ENCODE results near the gene ARHGEF12.

ARHGEF12 gene

GRCh38 chr11:120335908-120336640 lies at the start of gene ARHGEF12:
TSS of gene ARHGEF12 (plus strand) at chr11:120336413. CDS start at chr11:120337244, 831 bp downstream.
- no peak for FAIRE-seq

DNA sequence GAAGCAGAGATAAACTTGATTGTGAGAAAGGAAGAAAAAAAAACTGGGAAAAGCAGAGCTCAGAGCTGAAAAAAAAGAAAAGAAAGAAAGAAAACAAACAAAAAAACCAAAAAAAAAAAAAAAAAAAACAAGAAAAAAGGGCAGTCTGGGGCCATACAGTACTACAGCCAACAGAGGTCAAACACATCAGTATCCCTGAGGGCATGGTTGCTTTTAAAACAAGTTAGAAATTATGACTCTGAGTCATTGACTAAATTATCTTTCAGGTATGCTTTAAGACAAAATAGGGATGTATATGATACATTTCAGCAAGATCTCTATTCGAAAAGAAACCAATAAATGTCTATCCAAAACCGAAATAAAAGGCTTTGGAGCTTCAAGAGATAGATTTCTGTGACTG lies 48.2 kb upstream of the ARHGEF12 start:
- FAIRE-seq = no peak

DNA sequence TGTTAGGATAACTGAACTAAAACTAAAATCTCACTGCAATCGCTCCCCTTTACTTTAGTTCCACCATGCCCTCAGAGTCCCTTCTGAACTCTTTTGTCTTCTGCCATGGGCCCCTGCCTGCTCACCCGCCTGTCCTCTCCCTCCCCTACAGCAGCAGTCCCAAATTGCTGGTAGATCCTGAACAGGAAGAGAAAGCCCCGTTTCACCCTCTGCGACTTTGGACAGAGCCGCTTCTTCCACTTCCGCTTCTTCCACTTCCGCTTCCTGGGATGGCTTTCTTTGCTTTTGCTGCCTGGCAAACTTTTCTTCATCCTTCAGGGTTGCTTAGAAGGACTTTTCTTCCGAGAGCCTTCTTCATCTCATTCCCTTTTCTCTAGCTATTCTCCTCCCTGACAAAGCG lies 46.8 kb upstream of the ARHGEF12 start:
- FAIRE-seq = no peak

- no peak for FAIRE-seq
These were observed 45.3 kb upstream of the ARHGEF12 start for GRCh38 chr11:120290956-120291355.

DNA sequence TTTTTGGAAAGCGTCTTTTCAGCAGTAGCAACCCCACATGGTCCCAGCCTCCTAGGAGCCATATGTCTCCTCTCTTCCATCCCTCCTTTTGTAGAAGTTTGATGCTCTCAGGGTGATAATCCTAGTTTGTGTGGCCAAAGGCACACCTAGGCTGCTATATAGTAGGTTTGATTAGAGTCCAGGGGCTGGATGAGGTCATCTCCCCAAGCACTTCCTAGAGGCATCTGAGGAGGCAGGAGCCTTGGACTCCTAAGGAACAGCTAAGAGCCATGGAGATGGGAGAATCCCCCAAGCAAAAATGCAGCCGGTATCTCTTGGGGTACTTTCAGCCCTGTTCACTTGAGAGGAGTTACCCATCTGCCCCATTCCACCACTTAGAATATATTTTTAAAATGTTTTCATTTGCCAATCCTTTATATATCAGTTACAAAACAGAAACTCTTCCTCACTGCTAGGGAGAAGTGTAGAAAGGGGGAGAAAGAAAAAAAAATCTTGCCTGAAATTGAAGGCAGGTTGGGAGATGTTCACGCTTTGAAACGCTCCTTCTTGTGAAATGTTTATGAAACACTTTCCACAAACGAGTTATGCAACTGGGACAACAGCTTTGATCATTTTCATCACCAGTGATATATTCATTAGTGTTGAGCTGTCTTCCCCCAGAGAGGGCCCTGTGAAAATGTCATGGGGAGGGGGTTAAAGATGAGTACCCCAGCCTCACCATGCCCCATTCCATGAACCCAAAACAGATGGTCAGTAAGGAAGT lies 43.0 kb upstream of the ARHGEF12 start:
- no peak for FAIRE-seq

DNA sequence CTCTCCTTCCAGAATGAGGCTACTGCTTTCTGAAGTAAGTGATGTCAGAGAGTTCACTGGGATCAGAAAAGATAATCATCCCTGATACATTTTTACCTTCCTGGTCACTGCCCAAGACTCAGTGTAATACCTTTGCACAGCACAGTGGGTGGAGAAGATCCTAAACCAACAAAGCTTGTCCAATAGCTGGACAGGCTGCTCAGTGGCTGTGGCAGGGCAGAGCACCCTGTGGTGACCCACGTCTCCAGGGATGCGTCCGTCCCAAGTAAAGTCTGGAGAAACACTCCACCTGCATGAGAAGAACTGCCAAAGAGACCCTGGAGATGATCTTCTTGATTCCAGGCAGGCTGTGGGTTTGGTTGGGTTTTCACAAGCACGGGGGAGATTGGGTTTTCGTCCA lies 42.1 kb upstream of the ARHGEF12 start:
- FAIRE-seq = no peak

GRCh38 chr11:120295099-120295498 lies 41.1 kb upstream of the ARHGEF12 start:
- FAIRE-seq = no peak

- no peak for FAIRE-seq
These were observed 39.7 kb upstream of the ARHGEF12 start for GRCh38 chr11:120296554-120296953.

DNA sequence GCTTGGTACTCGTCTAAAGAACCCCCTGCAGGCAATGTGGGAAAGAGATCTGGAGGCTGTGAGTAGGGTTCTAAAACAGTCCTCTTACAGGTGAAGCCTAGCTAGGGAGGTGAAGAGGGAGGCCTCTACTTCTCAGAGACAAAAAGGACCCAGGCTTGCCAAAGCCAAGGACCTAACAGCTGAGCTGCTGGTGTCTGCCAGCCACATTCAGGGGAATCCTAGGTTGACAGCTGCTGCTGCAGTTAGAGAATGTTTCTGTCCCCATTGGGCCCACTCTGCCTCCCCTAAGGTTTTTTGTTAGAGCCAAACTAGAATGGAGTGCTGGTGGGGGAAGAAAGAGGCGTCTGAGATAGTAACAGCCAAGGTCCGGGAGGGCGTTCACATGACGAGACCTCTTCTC lies 37.8 kb upstream of the ARHGEF12 start:
- no peak for FAIRE-seq

DNA sequence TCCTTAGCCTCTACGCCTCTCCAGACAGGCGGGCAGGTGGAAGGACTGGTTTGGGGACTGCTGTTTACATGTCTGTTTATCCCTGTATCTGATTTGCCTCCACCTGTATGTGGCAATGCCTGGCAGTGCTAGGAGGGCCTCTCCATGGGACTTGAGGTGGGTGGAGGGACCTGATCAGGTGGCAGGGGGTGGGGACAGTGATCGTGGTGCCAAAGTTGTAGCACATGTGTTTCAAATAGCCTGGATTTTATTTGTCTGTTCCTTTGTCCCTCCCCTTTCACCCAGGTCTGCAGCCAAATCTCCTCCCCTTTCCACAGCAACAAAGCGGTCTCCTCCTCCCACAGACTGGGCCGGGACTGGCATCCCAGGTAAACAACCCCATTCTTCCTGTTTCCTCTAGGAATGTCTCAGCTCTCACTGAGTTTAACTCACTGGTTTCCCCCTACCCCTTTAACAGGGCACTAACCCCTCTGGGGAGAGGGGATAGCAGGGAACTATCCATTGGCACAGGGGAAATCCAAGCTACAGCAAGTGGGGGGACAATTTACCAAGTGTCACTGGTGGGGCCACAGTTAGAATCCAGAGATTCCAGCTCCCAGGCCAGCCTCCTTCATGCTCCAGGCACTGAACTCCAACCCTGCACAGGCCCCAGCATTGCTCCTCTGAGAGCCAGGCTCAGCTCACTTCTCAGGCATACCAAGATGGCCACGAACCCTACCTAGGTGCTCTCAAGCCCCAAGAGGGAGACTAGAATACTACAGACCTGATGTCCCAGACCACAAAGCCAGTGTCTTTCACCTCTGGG lies 34.0 kb upstream of the ARHGEF12 start:
- FAIRE-seq = no peak

DNA sequence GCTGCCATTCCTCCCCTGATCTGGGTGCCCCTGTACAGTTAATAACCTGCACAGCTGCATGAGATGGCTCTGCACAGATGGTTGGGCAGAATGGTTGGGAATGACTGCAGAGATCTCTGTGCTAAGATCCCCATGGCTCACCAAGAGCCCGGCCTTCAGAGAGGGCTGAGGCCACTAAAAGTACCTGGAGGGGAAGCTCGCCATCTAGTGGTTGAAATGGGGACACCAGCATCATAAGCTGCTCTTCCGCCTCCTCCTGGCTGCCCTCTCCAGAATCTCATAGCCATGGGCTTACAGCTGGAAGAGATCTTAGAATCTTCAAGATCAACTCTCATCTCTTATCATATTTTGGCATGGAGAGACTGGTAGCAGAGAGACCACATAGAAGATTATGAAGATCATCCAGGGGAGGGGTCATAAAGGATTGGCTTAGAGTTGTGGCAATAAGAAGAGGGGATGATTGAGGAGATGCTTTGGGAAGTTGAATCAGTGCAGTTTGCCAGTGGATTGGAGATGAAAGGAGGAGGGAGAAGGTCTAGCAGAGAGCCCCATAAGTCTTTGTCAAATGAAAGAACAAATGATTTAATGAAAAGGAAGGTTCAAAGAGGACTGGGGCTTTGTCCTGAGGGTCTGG lies 33.1 kb upstream of the ARHGEF12 start:
- FAIRE-seq = no peak

GRCh38 chr11:120304526-120304925 lies 31.7 kb upstream of the ARHGEF12 start:
- FAIRE-seq = no peak

DNA sequence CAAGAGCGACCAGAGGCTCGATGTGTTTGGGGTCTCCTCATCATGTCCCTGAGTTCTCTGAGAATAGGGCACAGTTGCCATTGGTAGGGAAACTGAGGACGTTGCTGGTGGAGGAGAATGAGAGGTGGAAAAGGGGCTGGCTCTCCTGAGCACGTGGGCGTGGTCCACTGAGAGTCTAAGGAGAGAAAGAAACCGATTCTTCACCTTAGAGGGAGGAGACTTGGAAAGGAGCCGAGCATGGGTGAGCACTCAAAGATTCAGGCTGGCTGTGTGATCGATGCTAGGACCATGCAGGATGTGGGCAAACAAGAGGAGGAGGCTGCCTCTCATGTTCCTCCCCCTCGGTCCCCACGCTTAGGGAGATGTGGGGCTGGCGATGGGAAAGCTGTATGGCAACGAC lies 30.9 kb upstream of the ARHGEF12 start:
- no peak for FAIRE-seq

DNA sequence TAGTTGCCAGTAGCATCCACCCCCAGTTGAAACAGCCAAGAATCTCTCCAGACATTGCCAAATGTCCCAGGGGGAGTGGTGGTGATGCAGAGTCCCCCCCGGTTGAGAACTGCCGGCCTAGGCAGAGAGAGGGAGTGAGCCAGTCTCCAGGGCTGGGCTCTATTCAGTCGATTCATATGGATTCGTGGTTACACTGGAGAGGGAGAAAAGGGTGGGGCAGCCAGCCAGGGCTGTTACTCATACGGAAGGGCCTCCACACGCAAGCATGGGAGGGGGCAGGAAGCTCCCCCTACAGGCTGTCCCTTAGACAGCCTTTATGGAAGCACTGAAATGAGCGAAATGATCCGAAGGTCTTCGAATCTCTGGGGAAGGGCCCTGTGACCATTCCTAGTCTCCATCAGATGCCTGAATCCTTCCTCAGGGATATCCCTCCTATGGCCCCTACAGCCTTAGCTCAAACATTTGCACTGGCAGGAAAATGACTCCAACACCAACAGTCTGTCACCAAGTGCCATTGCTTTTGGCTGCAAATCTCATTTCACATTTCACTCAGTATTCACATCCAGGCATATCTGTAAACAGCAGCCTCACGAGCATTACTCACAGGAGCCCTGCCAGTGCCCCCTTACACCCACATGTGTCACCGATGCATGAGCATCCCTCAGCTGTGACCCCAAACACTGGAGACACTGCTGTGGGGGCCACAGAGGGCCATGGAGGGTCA lies 29.5 kb upstream of the ARHGEF12 start:
- FAIRE-seq = no peak

DNA sequence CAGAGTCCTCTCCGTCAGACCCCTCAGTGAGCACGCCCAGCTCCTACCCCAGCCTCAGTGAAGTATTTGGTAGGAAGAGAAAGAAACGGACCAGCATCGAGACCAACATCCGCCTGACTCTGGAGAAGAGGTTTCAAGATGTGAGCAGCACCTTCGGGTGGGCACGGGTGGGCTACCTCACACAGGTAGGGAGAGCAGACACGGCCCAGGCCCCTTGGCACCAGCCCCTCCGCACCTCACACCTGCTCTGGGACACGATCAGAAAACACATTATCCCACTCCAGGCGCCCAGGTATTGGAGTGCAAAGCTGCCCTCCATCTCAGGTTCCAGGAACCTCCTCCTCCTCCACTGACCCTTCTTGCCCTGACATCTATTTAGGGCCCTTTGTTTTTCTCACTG lies 28.7 kb upstream of the ARHGEF12 start:
- FAIRE-seq = no peak

DNA sequence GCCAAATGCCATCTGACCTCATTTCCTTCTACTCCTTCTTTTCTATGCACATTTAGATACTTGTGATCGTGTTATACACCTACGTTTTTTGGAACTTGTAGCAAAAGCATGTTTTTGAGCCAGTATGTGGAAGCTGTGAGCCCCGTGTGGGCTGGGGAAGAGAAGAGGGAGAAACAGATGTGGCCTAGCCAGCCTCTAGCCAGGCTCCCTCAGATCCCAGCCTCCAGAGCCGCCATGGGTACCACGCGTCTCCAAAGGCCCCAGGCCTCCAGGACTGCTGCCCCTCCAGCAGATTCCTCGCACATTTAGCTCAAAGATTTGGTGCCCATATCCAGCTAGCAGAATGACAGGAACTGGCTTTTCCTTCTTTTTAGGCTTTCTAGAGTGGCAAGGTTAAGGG lies 28.1 kb upstream of the ARHGEF12 start:
- FAIRE-seq = no peak

- no peak for FAIRE-seq
These were observed 25.3 kb upstream of the ARHGEF12 start for GRCh38 chr11:120310870-120311269.

GRCh38 chr11:120314861-120315260 lies 21.4 kb upstream of the ARHGEF12 start:
- no peak for FAIRE-seq

- no peak for FAIRE-seq
These were observed 19.1 kb upstream of the ARHGEF12 start for GRCh38 chr11:120316880-120317688.

DNA sequence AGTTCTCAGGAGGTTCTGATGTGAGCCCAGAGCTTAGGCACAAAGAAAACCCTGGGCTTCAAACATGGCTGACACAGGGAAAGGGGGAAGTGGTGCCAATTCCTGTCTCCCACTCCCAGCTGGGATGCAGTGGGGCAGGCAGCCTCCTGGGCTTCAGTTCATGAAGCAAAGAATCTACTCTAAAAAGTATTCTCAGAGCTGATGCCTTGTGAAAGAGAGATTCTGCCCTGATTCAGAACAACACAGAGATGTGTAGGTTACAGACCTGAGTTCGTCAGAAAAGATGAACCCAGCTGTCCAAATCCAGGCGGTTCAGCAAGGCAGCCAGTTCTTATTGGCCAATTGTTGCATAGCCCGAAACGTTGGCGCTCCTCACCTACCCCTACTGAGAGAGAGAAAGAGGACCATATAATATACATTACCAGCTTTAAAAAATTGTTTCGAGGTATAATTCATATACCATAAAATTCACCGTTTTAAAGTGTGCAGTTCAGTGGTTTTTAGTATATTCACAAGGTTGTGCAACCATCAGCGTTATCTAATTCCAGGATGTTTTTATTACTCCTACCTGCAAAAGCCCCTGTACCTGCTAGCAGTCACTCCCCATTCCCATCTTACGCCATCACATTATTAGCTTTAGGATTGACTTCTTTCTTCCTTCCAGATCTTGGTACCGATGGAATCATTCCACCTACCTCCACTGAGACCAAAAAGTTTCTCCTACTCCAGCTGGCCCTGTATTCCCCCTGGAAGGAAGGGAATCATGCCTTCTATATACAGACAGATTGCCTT lies 18.3 kb upstream of the ARHGEF12 start:
- no peak for FAIRE-seq

DNA sequence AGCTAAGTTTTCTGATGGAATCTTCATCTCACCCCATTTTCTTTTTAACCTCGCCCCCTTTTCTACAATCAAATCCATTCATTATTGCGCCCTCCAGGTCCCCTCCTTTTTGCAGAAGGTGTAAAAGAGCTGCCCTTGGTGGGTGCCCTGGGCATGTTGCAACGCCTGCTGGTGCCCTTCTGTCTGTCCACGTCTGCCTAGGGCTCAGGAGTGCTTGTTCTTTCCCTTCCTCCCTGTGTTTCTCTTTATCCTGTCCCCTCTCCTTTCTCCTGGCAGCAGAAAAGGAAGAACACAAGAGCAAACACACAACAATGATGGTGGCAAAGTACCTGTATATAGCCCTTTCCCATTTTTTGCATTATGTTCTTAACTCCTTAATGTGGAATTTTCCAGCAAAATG lies 17.3 kb upstream of the ARHGEF12 start:
- no peak for FAIRE-seq
